Measurements from ENCODE around the gene SMS. TPM values are rescaled to one million over a fixed set of nuclear protein-coding genes. Genes with fewer than 3 reads are reported as not detected.

The SMS gene
- total and polyA plus RNA-seq, 11 donors = 24.0 to 109 (median 50.2) TPM

DNA sequence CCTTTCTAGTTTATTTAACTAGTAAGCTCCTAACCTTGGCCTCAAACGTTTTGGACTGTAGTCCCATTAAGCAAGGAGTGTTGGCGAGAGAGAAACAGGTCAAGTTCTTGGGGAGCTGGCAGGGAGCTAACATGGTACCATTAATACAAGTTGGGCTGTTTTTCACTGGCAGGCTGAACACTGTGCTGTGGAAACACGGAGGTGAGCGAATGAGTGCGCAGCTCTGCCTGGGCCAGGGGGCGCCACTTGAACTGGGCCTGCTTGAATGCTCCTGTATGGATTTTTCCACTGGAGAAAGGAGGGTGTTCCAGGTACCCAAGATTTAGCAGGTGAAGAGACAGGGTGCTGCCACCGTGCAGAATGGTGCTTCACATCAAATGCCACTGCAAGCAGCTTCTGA, 7.4 kb upstream of the SMS start:
- peak overlapping the region in 1 of 12 donors; percentile 70 for H3K27ac ChIP-seq
- DNase-seq = no peak

DNA sequence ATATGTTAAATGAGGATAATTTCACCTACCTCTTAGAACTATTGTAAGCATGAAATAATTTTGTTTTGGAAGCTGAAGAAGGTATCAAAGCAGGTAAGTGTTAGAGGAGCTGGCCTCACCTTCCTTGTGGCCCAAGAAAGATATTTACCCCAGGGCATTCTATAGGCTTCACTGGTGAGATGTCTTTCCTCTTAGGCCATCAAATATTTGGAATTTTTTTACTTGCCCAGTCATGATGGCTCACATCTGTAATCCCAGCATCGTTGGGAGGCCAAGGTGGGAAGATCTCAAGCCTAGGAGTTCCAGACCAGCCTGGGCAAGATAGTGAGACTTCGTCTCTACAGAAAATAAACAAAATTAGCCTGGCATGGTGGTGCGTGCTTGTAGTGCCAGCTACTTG, 6.1 kb upstream of the SMS start:
- DNase-seq (no peak), ATAC-seq (no peak)
- Histone ChIP-seq H3K27me3 (no peaks in the 10 kb centered on the region), H3K27ac (no peak overlapping the region), H3K4me3 (no peak overlapping the region), H3K9me3 (no peaks in the 10 kb centered on the region), H3K36me3 (no peaks in the 10 kb centered on the region), H3K4me1 (no peaks in the 10 kb centered on the region)
- WGBS, 4 donors = 62 to 85% (median 84%) methylated on average over 3 of the region's 3 CpGs
- TF ChIP-seq, protein P1, sequence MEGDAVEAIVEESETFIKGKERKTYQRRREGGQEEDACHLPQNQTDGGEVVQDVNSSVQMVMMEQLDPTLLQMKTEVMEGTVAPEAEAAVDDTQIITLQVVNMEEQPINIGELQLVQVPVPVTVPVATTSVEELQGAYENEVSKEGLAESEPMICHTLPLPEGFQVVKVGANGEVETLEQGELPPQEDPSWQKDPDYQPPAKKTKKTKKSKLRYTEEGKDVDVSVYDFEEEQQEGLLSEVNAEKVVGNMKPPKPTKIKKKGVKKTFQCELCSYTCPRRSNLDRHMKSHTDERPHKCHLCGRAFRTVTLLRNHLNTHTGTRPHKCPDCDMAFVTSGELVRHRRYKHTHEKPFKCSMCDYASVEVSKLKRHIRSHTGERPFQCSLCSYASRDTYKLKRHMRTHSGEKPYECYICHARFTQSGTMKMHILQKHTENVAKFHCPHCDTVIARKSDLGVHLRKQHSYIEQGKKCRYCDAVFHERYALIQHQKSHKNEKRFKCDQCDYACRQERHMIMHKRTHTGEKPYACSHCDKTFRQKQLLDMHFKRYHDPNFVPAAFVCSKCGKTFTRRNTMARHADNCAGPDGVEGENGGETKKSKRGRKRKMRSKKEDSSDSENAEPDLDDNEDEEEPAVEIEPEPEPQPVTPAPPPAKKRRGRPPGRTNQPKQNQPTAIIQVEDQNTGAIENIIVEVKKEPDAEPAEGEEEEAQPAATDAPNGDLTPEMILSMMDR (IDR thresholded peaks at IDR 0.05) = no peak
- TF ChIP-seq POLR2A (IDR thresholded peaks at IDR 0.05) = no peak
- intact Hi-C loops (cut with DNase I) = no loop called here

More for the DNA sequence above, 7.4 kb upstream of the SMS start:
- TF ChIP-seq POLR2A (IDR thresholded peaks at IDR 0.05) = no peak
- TF ChIP-seq, protein P1 (IDR thresholded peaks at IDR 0.05) = no peak
- Histone ChIP-seq H3K9me3 (no peaks in the 10 kb centered on the region), H3K27me3 (no peaks in the 10 kb centered on the region), H3K36me3 (no peaks in the 10 kb centered on the region), H3K4me1 (no peaks in the 10 kb centered on the region), H3K4me3 (no peak overlapping the region)
- intact Hi-C loops (cut with DNase I) = no loop called here
- WGBS, 4 donors = 60 to 89% (median 75%) methylated on average over 7 of the region's 7 CpGs
- no peak for ATAC-seq

DNA sequence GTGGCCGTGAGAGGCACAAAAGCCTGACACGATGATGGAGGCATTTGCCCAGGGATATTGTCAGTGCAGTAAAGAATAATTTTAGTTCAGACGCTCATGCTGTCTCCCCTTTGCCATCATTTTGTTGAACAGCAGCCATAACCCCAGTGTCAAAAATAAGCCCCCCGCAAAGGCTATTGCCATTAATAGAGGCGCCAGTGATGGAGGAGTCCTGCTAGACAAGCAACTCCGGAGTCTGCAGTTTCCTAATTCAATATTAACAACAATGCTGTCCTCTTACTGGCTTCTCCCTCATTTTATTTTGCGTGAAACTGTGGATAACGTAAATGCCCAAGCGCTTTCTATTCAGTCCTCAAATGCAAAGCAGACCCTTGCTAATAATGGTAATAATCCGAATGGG, 603 bp upstream of the SMS start:
- DNase-seq (no peak), ATAC-seq (no peak)
- peak overlapping the region; percentile 47 to 82 (median 78) for H3K27ac ChIP-seq
- no peak for TF ChIP-seq POLR2A (IDR thresholded peaks at IDR 0.05)
- TF ChIP-seq, protein P1 (IDR thresholded peaks at IDR 0.05) = no peak
- peaks cover 0 to 21% (median 1%) of the 10 kb centered on the region in 12 donors for H3K4me1 ChIP-seq
- 32 to 52% (median 47%) methylated on average over 10 of the region's 10 CpGs for WGBS, 4 donors
- H3K4me3 ChIP-seq = peak overlapping the region in 11 of 12 donors; percentile 34 to 80 (median 59)
- H3K9me3 ChIP-seq = no peaks in the 10 kb centered on the region
- intact Hi-C loops (cut with DNase I) = loop anchor here in 3 of 10 donors (1.0 to 10.0 kb wide), 4 partner anchors 95 to 185 kb away; partner anchors contain the start of genes MBTPS2 (in 2 of the 3) and SMPX (in 1 of the 3)
- H3K36me3 ChIP-seq = no peaks in the 10 kb centered on the region
- peaks cover 0 to 5% (median 0%) of the 10 kb centered on the region in 9 donors for H3K27me3 ChIP-seq

DNA sequence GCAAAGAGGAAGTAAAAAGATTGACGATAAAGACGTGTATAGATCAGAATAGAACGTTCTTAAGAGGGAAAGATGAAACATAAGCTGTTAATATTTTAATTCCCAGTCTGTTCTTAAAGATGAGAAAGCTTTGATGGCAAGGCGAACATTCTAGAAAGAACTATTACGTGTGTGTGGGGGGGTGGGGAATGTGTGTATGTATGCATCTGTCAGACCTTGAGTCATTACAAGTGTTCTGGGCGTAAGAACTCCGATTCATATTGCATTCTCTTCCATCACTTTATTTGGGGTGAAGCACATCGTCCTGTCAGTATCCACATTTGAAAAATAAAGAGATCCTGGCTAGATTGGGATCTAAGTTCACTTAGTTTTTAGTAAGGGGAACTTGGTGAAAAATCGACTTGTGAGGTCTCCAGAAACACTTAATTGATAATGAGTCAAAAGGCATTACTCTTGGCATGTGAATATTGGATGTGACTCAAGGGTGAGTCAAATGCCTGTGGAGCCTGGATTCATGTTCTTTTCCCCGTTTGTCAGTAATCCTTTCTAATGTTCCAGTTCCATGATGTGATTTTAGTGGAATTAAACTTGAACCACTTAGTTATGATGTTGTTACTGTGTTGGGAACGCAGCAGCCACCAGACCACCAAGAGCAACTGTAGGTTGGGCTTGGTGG, 3.1 kb downstream of the SMS start:
- intact Hi-C loops (cut with DNase I) = loop anchor here in 3 of 10 donors (10.0 kb wide), 3 partner anchors 99 to 189 kb away; partner anchors contain the start of genes MBTPS2 (in 1 of the 3) and SMPX (in 1 of the 3)
- no peak overlapping the region for H3K4me3 ChIP-seq
- H3K27me3 ChIP-seq = peaks cover 0 to 5% (median 0%) of the 10 kb centered on the region in 9 donors
- ATAC-seq (peak in 2 of 4 donors; percentile 4 to 12), DNase-seq (no peak)
- peak overlapping the region in 6 of 12 donors; percentile 6 to 60 (median 28) for H3K27ac ChIP-seq
- 61 to 67% (median 61%) methylated on average over 11 of the region's 11 CpGs for WGBS, 4 donors
- no peaks in the 10 kb centered on the region for H3K36me3 ChIP-seq
- H3K9me3 ChIP-seq = no peaks in the 10 kb centered on the region
- TF ChIP-seq, protein P1 (IDR thresholded peaks at IDR 0.05) = no peak
- no peak for TF ChIP-seq POLR2A (IDR thresholded peaks at IDR 0.05)
- peaks cover 0 to 42% (median 12%) of the 10 kb centered on the region in 12 donors for H3K4me1 ChIP-seq

Data from heart left ventricle (tissue), 16 donors.